DLD1 (cell line): ENCODE results near the gene CALHM2.
"Not testable (repeated sequence)": the region's sequence is repeated elsewhere in the genome, so short reads cannot be mapped to it uniquely, and the experiment has no call there.

Source experiments
- in situ Hi-C: cut with HindIII; loops from 2 replicates; pipeline ENCODE4 v1.10.0; 2017; ENCODE audit warnings: low sequenced_read_pairs

CALHM2 gene

GRCh38 chr10:103451831-103452505 is at the start of gene CALHM2:
CALHM2 (minus strand) TSS chr10:103452370; CDS start chr10:103449941, 2,429 bp downstream.
- in situ Hi-C loops: loop anchor here (5.0 kb wide), 1 partner anchor 40 kb away; the partner anchor contains the start of gene NEURL1

GRCh38 chr10:103501186-103501585 is 49.0 kb upstream of the CALHM2 start:
- in situ Hi-C loops: no loop called here

- in situ Hi-C loops: no loop called here
Measured at GRCh38 chr10:103500481-103500880, 48.3 kb upstream of the CALHM2 start.

- in situ Hi-C loops: no loop called here
Measured at GRCh38 chr10:103499881-103500280, 47.7 kb upstream of the CALHM2 start.

- in situ Hi-C loops: no loop called here
Measured at GRCh38 chr10:103498936-103499638, 46.9 kb upstream of the CALHM2 start.

- in situ Hi-C loops: no loop called here
Measured at GRCh38 chr10:103497161-103497915, 45.2 kb upstream of the CALHM2 start.

GRCh38 chr10:103495321-103495720 is 43.2 kb upstream of the CALHM2 start:
- in situ Hi-C loops: no loop called here

GRCh38 chr10:103493916-103494877 is 42.0 kb upstream of the CALHM2 start:
- in situ Hi-C loops: loop anchor here (5.0 kb wide), 1 partner anchor 42 kb away; the partner anchor contains the start of gene CALHM2

- in situ Hi-C loops: loop anchor here (5.0 kb wide), 1 partner anchor 41 kb away; the partner anchor contains the start of gene CALHM2
Measured at GRCh38 chr10:103493362-103493915, 41.3 kb upstream of the CALHM2 start, which contains the start of gene NEURL1. NEURL1 (plus strand) TSS chr10:103493705; CDS start chr10:103494388, 683 bp downstream.

- in situ Hi-C loops: loop anchor here (5.0 kb wide), 1 partner anchor 40 kb away; the partner anchor contains the start of gene CALHM2
Measured at GRCh38 chr10:103492655-103493261, 40.6 kb upstream of the CALHM2 start.

- in situ Hi-C loops: loop anchor here (5.0 kb wide), 1 partner anchor 40 kb away; the partner anchor contains the start of gene CALHM2
Measured at GRCh38 chr10:103491729-103492364, 39.7 kb upstream of the CALHM2 start.

GRCh38 chr10:103490986-103491314 is 38.8 kb upstream of the CALHM2 start:
- in situ Hi-C loops: loop anchor here (5.0 kb wide), 1 partner anchor 39 kb away; the partner anchor contains the start of gene CALHM2

GRCh38 chr10:103487410-103487708 is 35.2 kb upstream of the CALHM2 start:
- in situ Hi-C loops: no loop called here

GRCh38 chr10:103486635-103487409 is 34.7 kb upstream of the CALHM2 start:
- in situ Hi-C loops: not testable (repeated sequence)

GRCh38 chr10:103481974-103482531 is 29.9 kb upstream of the CALHM2 start:
- in situ Hi-C loops: no loop called here

- in situ Hi-C loops: no loop called here
Measured at GRCh38 chr10:103480521-103480920, 28.4 kb upstream of the CALHM2 start.

- in situ Hi-C loops: no loop called here
Measured at GRCh38 chr10:103479135-103479534, 27.0 kb upstream of the CALHM2 start, which contains the start of gene CALHM3. CALHM3 (minus strand) TSS chr10:103479240; CDS start chr10:103479032, 208 bp downstream.

GRCh38 chr10:103478671-103479070 is 26.5 kb upstream of the CALHM2 start:
- in situ Hi-C loops: no loop called here
